ENCODE results near the gene COX14.

Gene COX14

DNA sequence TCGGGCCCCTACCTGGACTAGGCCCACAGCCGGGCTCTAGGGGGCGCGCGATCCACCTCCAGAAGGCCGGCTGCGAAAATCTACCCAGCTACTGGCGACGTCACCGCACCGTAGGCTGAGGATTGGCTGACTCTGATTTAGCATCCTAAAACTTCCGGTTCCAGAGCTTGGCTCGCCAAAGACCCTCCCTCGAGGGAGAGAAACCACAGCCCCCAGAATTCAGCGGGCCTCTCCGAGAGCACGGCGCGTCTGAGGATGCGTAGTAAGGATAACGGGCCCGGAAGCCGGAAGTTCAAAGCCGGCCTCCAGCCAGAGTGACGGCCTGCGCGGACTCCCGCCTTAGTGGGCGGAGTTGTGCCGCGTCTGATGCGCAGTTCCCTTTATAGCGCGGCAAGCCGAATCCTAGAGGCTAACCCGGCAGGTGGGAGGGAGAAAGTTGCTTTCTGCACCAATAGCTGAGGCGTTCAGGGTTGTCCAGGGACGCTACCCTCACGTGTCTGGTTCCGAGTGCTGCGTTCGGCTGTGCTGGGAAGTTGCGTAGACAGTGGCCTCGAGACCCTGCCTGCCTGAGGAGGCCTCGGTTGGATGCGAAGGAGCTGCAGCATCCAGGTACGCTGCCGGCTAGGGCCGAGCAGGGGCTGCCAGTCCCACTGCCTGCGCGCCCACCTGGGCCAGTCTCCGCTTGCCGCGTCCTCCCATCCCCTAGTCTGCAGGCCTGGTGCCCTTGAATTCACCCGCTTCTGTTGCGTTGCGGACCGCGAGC, at the start of gene COX14:
Gene COX14 (plus strand): TSS at position 544 of the 763 bp plus-strand sequence. CDS start 7,808 bp downstream, outside the sequence.
- TF ChIP-seq, protein P1, sequence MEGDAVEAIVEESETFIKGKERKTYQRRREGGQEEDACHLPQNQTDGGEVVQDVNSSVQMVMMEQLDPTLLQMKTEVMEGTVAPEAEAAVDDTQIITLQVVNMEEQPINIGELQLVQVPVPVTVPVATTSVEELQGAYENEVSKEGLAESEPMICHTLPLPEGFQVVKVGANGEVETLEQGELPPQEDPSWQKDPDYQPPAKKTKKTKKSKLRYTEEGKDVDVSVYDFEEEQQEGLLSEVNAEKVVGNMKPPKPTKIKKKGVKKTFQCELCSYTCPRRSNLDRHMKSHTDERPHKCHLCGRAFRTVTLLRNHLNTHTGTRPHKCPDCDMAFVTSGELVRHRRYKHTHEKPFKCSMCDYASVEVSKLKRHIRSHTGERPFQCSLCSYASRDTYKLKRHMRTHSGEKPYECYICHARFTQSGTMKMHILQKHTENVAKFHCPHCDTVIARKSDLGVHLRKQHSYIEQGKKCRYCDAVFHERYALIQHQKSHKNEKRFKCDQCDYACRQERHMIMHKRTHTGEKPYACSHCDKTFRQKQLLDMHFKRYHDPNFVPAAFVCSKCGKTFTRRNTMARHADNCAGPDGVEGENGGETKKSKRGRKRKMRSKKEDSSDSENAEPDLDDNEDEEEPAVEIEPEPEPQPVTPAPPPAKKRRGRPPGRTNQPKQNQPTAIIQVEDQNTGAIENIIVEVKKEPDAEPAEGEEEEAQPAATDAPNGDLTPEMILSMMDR (IDR thresholded peaks at IDR 0.05; ENCODE audit: low read depth, low read length, missing control alignments): peak; percentile 86
- DNase-seq (ENCODE audit: low read depth): peak; percentile 98
- H3K4me3 ChIP-seq (ENCODE audit: low read depth, low read length): peak within 1 kb of the TSS; percentile 76

DNA sequence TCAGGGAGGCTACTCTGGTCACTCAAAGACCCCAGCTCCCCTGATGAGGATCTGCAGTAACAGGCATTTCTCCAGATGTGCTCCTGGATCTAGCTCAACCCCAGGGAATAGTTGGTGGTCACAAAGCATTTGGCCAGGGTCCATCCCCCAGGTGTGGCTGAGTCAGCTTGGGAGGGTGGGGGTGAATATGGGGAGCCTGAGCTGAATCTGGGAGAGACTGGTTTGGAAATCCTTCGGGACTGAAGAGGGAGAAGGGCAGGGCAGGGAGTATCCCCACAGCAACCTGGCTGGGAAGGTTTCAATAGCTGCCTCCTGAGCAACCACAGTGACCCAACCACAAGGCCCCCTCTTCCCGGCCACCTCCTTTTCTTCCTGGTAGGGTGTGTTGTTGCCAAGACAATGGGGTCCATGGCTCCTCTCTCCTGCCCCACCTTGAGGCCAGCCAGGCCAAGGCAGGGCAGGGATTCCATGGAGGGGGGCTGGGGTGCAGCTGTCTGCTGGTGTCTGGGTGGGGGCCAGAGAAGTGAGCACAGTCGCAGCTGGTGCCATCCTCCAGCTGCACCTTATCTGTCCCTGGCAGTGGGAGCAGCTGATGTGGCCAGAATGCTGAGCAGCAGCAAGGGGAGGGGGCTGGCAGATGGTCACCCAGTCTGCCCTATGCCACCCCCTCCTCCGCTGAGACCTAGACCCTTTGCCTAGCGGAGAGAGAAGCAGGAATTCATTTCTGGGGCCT, 49.1 kb upstream of the COX14 start:
- no peak overlapping the region for H3K4me3 ChIP-seq (ENCODE audit: low read depth, low read length)
- TF ChIP-seq, protein P1 (IDR thresholded peaks at IDR 0.05; ENCODE audit: low read depth, low read length, missing control alignments): no peak
- DNase-seq (ENCODE audit: low read depth): no peak

DNA sequence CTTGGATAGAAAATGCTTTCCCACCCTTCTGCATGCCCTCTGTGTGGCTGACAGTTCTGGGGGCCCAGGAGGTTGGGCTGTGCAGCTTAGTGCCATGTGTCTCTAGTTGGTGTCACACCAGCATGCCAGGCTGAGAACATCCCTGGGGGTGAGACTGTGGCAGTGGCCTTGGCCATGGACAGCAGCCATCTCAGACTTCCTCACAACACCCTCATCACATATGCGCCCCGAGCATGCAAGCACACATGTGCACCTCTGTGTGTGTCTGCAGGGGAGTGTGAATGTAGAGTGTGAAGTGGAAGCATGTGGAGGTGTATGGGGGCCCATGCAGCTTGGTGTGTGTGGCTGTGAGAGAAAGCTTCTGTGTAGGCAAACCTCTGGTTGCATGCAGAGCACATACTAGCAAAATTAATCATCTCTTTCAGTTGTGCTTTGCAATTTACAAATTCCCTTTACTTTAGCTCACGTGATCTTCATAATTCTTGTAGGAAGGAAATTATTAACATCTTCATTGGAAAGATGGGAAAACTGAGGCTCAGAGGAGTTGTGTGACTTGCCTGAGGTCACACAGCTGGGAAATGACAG, 46.2 kb upstream of the COX14 start:
- TF ChIP-seq, protein P1 (IDR thresholded peaks at IDR 0.05; ENCODE audit: low read depth, low read length, missing control alignments): no peak
- DNase-seq (ENCODE audit: low read depth): no peak
- no peak overlapping the region for H3K4me3 ChIP-seq (ENCODE audit: low read depth, low read length)

DNA sequence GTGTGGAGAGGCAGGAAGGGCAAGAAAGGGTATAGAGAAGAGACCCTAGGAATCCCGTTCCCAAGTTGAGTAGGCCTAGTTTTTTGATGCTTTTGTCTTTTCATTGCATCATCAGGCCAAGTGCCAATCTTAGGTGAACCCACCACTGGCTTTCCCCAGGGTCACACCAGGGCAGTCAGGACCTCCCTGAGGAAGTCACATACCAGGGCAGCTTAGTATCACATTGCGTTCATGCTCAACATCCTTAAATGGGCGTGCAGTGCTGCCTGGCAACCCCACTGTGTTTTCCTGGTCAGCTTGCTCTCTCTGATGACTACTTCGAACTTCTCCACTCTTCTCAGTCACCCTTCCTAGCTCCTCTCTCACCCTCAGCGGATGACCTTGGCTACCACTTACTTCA, 45.6 kb upstream of the COX14 start:
- TF ChIP-seq, protein P1 (IDR thresholded peaks at IDR 0.05; ENCODE audit: low read depth, low read length, missing control alignments): no peak
- no peak for DNase-seq (ENCODE audit: low read depth)
- H3K4me3 ChIP-seq (ENCODE audit: low read depth, low read length): no peak overlapping the region

DNA sequence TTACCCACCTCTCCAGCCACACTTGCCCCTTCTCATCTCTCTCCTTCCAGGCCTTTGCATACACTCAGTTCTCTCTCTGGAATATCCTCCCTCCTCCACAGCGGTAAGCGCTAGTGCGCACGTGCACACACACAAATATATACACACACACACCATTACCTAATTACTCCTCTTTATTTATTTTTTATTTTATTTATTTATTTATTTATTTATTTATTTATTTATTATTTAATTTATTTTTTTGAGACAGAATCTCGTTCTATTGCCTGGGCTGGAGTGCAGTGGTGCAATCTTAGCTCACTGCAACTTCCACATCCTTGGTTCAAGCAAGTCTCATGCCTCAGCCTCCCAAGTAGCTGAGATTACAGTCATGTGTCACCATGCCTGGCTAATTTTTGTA, 43.0 kb upstream of the COX14 start:
- H3K4me3 ChIP-seq (ENCODE audit: low read depth, low read length): no peak overlapping the region
- TF ChIP-seq, protein P1 (IDR thresholded peaks at IDR 0.05; ENCODE audit: low read depth, low read length, missing control alignments): no peak
- DNase-seq (ENCODE audit: low read depth): no peak

DNA sequence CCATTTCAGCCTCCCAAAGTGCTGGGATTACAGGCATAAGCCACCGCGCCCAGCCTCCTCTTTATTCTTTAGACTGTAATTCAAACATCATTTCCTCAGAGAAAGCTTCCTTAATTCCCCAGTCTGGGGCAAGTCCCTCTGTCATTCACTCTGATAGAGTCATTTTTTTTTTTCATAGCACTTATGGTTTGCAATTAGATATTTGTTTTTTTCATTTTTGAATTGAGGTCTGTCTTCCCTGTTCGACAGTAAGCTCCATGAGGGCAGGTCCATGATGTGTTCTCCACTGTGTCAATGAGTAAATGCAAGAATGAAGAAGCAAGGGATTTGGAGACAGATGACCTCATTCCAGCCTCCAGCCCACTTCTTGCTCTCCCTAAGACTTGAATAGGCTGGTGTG, 42.5 kb upstream of the COX14 start:
- TF ChIP-seq, protein P1 (IDR thresholded peaks at IDR 0.05; ENCODE audit: low read depth, low read length, missing control alignments): no peak
- DNase-seq (ENCODE audit: low read depth): no peak
- no peak overlapping the region for H3K4me3 ChIP-seq (ENCODE audit: low read depth, low read length)
